T-helper 2 cell treated with Interferon-gamma antibody and Interleukin-4, amounts not matched to agents 5 μg/mL and 100 μg/mL, for 36 hours (primary cell): ENCODE measurements around the gene THEMIS2.
"Not testable (repeated sequence)": the region's sequence is repeated elsewhere in the genome, so short reads cannot be mapped to it uniquely, and the experiment has no call there.

Source experiments
- DNase-seq: peaks from one replicate; pipeline ENCODE4 v3.0.0; 2021; ENCODE audit warnings: low spot score
- H3K27ac Mint-ChIP-seq: one replicate; pipeline ENCODE4 v1.8.0; 2021; ENCODE audit warnings: mild to moderate bottlenecking, mixed read lengths
- H3K27me3 Mint-ChIP-seq: one replicate; pipeline ENCODE4 v1.8.0; 2021; ENCODE audit warnings: low read depth, mixed read lengths
- H3K36me3 Mint-ChIP-seq: one replicate; pipeline ENCODE4 v1.8.0; 2021; ENCODE audit warnings: low read depth, mixed read lengths
- H3K4me1 Mint-ChIP-seq: one replicate; pipeline ENCODE4 v1.8.0; 2021; ENCODE audit warnings: low read depth, mixed read lengths
- H3K4me3 Mint-ChIP-seq: one replicate; pipeline ENCODE4 v1.8.0; 2022; ENCODE audit warnings: mild to moderate bottlenecking, moderate library complexity, mixed read lengths
- H3K9me3 Mint-ChIP-seq: one replicate; pipeline ENCODE4 v1.8.0; 2021; ENCODE audit warnings: mixed read lengths

THEMIS2 gene

DNA sequence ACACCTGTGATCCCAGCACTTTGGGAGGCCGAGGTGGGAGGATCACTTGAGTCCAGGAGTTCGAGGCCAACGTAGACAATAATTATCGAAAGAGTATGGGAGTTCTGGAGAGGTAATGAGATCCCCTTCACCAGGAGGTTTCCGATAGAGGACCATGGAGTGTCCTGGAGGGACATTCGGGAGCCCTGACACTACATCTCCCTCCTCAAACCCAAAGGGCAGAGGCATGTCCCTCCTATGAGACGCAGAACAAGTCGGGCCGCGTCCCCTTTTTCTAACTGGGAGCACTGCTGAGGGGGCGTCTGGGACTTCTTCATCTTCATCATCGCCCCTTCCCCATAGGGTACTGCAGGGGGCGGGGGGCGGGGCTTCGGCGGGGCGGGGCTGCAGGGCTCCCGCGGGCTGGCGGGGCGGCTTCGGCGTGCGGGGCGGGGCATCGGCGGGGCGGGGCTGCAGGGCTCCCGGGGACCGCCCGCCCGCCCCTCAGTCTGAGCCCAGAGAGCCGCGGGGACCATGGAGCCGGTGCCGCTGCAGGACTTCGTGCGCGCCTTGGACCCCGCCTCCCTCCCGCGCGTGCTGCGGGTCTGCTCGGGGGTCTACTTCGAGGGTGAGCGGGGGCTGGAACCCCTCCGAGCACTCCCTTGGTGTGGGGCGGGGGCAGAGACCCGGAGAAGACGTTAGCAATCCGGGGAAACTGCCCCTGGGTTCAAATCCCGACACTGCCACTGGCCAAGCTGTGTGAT lies at the start of gene THEMIS2:
TSS of gene THEMIS2 (plus strand) at position 486 of the 743 bp plus-strand sequence. CDS start at position 514, 28 bp downstream.
- Mint-ChIP-seq H3K27ac (peak within 1 kb of the TSS; percentile 81), H3K9me3 (no peaks in the 10 kb centered on the region), H3K27me3 (no peaks in the 10 kb centered on the region), H3K4me1 (peaks cover 32% of the 10 kb centered on the region), H3K4me3 (peak within 1 kb of the TSS; percentile 91), H3K36me3 (peaks cover 9% of the 10 kb centered on the region)
- peak; percentile 66 for DNase-seq

DNA sequence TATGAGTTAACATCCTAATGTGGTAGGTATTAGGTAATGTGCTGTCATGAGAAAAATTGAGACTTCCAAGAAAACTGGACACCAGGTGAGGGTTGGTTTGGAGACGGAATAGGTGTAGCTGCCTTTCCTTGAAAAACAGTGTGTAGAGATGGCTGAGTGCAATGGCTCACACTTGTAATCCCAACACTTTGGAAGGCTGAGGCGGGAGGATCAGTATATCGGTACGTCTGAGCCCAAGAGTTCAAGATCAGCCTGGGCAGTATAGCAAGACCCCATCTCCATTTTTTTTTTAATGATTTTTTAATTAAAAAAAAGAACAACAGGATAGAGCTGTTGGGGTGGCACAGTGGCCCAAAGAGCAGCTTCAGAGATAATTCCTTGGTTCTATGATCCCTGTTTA lies 48.6 kb upstream of the THEMIS2 start:
- Mint-ChIP-seq H3K36me3 (peaks cover 27% of the 10 kb centered on the region), H3K27ac (no peak overlapping the region), H3K27me3 (no peaks in the 10 kb centered on the region), H3K4me1 (no peaks in the 10 kb centered on the region), H3K9me3 (no peaks in the 10 kb centered on the region), H3K4me3 (no peak overlapping the region)
- no peak for DNase-seq

DNA sequence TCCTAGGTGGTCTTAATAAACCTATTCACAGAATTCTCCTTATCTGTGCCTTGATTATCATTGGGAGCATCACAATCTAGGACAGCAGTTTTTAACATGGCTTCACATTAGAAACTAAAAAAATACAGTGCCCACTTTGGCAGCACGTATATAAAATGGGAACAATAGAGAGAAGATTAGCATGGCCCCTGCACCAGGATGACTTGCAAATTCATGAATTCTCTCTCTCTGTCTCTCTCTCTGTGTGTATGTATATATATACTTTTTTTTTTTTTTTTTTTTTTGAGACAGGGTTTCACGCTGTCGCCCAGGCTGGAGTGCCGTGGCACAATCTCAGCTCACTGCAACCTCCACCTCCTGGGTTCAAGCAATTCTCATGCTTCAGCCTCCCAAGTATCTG lies 47.9 kb upstream of the THEMIS2 start:
- Mint-ChIP-seq H3K4me3 (no peak overlapping the region), H3K4me1 (no peaks in the 10 kb centered on the region), H3K9me3 (no peaks in the 10 kb centered on the region), H3K36me3 (peaks cover 24% of the 10 kb centered on the region), H3K27ac (no peak overlapping the region), H3K27me3 (no peaks in the 10 kb centered on the region)
- no peak for DNase-seq

DNA sequence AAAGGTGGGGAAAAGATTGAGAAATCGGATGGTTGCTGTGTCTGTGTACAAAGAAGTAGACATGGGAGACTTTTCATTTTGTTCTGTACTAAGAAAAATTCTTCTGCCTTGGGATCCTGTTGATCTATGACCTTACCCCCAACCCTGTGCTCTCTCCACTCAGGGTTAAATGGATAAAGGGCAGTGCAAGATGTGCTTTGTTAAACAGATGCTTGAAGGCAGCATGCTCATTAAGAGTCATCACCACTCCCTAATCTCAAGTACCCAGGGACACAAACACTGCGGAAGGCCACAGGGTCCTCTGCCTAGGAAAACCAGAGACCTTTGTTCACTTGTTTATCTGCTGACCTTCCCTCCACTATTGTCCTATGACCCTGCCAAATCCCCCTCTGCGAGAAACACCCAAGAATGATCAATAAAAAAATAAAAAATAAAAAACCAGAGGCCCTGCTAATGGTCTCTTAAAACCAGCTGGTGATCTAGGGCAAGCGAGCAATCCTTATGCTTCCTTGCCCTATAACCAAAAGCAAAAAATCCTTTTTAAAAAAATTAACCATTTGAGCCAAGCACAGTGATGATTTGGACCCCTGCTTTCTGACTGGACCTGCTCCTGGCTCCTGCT lies 42.9 kb upstream of the THEMIS2 start:
- peak overlapping the region; percentile 97 for H3K4me3 Mint-ChIP-seq
- DNase-seq, H3K27me3 Mint-ChIP-seq, H3K27ac Mint-ChIP-seq, H3K9me3 Mint-ChIP-seq: not testable (repeated sequence)
- peaks cover 13% of the 10 kb centered on the region for H3K36me3 Mint-ChIP-seq
- peaks cover 20% of the 10 kb centered on the region for H3K4me1 Mint-ChIP-seq

DNA sequence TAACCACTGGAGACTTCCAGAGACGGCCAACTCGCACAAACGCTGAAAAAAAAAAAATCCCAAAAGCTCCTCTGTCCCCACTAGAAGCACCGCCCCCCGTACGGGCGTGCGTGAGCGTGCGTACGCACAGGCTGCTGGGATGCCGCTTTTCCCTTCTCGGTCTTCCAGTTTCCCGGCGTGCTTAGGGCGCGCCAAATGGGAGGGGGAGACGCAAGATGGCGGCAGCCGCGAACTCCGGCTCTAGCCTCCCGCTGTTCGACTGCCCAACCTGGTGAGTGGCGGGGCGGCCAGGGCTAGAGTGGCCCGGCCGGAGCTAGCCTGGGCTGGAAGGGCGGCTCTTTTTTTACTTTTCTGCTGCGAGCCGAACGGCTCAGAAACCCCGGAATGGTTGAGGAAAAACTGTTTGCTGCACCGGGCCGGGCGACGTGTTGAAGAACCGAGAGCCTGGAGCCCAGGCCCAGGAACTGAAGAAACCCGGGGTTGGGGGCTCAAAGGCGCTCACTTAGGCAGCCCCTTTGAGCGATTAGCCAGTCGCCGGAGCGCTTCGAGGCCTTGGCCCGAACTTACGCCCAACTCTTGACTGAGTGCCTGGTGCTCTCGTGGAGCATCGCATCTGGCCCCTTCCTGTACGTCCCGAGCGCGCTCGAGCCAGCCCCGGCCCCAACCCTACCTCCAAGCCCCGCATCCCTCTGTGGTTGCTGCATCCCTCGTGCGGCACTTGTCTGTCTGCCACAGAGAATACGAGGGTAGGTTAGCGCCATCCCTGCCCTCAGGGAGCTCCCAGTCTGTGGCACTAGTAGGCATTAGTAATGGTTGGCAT lies 41.5 kb upstream of the THEMIS2 start, which contains the start of gene PPP1R8:
TSS of gene PPP1R8 (plus strand) at position 162 of the 820 bp plus-strand sequence. CDS start at position 216, 54 bp downstream.
- Mint-ChIP-seq H3K9me3 (no peaks in the 10 kb centered on the region), H3K4me1 (peaks cover 23% of the 10 kb centered on the region), H3K36me3 (peaks cover 16% of the 10 kb centered on the region), H3K27me3 (no peaks in the 10 kb centered on the region), H3K4me3 (peak within 1 kb of the TSS; percentile 97), H3K27ac (peak within 1 kb of the TSS; percentile 90)
- DNase-seq: peak; percentile 90

DNA sequence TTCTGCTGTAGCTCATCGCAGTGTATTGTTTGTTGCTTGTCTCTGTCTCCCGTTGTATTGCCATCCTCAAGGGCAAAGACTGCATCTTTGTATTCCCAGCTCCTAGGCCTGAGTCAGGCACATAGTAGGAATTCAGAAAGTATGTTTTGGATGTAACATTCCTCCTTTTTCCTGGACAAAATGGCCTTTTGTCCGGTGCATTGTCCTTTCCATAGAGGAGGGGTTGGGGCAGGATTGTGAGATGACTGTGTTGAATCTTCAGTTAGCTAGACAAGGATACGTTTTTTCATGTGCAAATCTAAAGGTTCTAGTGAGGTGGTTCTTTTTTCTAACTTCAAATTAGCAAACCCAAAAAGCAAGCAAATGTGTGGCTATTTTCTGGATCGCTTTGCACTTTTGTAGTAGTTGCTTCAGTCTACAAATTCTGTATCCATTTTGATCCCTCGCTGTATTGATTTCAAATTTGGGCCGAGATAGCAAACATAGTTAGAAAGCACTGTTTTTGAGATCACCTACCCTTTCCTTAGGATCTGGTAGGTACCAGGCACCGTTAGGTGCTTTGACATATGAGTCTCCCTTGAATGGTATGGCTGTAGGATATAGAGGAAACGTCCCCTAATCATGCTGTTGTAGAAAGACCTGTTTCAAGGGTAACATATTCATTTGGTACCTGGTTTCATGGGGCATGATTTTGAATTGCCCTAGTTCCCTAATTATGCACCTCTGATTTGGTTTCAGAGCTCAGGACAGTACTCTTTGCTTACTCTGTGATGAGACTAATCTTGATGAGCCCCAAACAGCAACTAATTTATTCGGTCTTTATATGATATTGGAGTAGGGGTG lies 40.6 kb upstream of the THEMIS2 start:
- Mint-ChIP-seq H3K4me3 (peak overlapping the region; percentile 97), H3K4me1 (peaks cover 23% of the 10 kb centered on the region), H3K36me3 (peaks cover 20% of the 10 kb centered on the region), H3K9me3 (no peaks in the 10 kb centered on the region), H3K27me3 (no peaks in the 10 kb centered on the region), H3K27ac (peak overlapping the region; percentile 90)
- no peak for DNase-seq

DNA sequence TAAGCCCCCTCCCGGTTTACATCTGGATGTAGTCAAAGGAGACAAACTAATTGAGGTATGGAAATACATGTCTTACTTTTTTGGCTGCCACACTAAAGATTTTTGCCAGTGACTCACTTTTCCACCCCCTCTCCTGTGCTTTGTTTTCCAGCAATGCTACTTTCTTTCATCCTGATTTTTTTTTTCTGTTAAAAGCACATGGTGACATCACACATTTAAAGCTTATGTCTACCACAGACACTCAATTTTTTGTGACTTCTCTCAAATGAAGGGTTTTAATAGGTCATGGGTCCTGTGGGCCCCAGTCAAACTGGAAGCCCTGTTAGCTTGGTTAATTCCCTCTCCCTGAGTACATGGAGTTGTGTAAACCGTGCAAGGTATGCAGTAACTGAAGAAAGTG lies 39.6 kb upstream of the THEMIS2 start:
- peak overlapping the region; percentile 18 for H3K4me3 Mint-ChIP-seq
- H3K27ac Mint-ChIP-seq: no peak overlapping the region
- H3K4me1 Mint-ChIP-seq: peaks cover 23% of the 10 kb centered on the region
- no peak for DNase-seq
- no peaks in the 10 kb centered on the region for H3K27me3 Mint-ChIP-seq
- H3K9me3 Mint-ChIP-seq: no peaks in the 10 kb centered on the region
- peaks cover 22% of the 10 kb centered on the region for H3K36me3 Mint-ChIP-seq

DNA sequence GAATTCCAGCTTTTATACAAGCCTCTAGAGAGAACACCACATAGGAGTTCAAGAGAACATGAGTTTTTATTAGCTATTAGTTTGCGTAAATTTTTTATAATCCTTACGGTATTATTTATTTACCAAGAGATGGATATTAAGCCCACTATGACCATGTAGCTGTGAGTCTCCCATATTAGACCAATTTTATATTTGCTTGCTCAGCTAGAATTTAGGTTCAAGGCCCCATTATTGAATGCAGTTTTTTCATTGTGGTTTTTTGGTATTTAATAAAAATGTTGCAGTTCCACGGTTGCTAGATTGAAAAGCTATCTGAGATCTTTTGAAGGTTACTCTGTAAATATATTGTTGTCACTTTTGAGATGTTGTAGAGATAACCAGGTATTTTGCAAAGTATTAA lies 38.9 kb upstream of the THEMIS2 start:
- H3K9me3 Mint-ChIP-seq: no peaks in the 10 kb centered on the region
- no peak overlapping the region for H3K27ac Mint-ChIP-seq
- H3K4me3 Mint-ChIP-seq: no peak overlapping the region
- H3K36me3 Mint-ChIP-seq: peaks cover 22% of the 10 kb centered on the region
- H3K27me3 Mint-ChIP-seq: no peaks in the 10 kb centered on the region
- peaks cover 23% of the 10 kb centered on the region for H3K4me1 Mint-ChIP-seq
- no peak for DNase-seq

DNA sequence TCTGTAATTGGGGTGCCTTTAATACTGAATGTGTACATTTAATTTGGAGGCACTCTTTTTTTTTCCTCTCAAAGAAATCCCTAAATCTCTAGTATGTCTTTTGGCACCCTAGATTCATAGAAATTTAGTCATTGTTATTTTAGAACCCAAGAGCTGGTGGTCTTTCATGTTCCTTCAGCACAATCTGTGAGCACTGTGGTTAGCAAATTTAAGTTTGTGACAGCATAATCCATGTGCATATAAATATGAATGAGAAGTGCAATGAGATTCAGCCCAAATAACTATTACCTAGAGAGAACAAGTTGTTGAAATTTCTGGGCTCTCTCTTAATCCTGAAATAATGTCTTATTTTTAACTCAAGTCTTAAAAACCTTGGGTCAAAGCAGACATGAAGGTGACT lies 37.3 kb upstream of the THEMIS2 start:
- H3K27me3 Mint-ChIP-seq: no peaks in the 10 kb centered on the region
- H3K27ac Mint-ChIP-seq: no peak overlapping the region
- no peaks in the 10 kb centered on the region for H3K9me3 Mint-ChIP-seq
- H3K4me3 Mint-ChIP-seq: no peak overlapping the region
- peaks cover 33% of the 10 kb centered on the region for H3K36me3 Mint-ChIP-seq
- H3K4me1 Mint-ChIP-seq: peaks cover 23% of the 10 kb centered on the region
- no peak for DNase-seq

DNA sequence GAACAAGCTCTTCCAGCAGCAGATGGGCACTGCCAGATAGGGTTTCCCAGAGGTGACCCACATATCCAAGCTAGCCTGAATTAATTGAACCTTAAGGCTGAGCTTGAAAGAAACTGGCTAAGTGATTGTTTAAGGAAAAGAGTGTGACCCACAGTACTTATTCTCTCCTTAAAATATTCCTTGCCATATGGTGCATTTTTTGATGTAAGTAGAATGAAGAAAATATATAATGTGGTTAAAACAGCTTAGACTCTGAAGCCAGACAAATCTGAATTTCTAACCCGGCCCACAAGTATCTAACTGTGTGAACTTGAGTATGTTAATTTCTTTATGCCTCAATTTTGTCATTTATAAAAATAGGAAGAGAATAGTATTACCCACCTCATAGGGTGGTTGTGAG lies 36.8 kb upstream of the THEMIS2 start:
- H3K4me1 Mint-ChIP-seq: peaks cover 23% of the 10 kb centered on the region

DNA sequence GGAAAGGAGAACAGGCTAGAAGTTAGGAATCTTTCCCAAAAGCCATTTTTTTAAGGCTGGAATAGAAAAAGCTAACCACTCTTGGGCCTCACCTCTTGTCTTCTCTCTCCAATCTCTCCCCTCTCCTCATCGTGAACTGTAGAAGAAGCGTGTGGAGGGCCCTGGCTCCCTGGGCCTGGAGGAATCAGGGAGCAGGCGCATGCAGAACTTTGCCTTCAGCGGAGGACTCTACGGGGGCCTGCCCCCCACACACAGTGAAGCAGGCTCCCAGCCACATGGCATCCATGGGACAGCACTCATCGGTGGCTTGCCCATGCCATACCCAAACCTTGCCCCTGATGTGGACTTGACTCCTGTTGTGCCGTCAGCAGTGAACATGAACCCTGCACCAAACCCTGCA lies 22.4 kb upstream of the THEMIS2 start:
- Mint-ChIP-seq H3K36me3 (peaks cover 46% of the 10 kb centered on the region), H3K27me3 (no peaks in the 10 kb centered on the region), H3K9me3 (no peaks in the 10 kb centered on the region), H3K4me1 (no peaks in the 10 kb centered on the region), H3K4me3 (no peak overlapping the region), H3K27ac (no peak overlapping the region)
- no peak for DNase-seq

More for the DNA sequence above, 36.8 kb upstream of the THEMIS2 start:
- Mint-ChIP-seq H3K36me3 (peaks cover 36% of the 10 kb centered on the region), H3K27ac (no peak overlapping the region), H3K27me3 (no peaks in the 10 kb centered on the region), H3K9me3 (no peaks in the 10 kb centered on the region), H3K4me3 (no peak overlapping the region)
- DNase-seq: no peak

DNA sequence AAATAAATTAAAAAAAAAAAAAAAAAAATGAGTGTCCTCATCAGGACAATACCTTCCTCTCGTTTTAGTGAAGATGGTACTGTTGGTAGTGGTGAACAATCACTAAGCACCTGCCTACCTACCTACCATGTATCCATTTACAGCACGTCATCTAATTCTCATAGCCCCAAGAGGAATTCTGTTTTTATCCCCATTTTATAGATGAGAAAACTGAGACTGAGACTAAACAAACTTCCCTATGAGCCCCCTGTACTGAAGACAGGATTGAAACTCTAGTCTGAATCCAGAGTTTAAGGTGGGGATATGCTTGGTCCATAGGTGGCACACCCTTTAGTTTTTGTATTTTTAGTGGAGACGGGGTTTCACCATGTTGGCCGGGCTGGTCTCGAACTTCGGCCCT lies 17.3 kb upstream of the THEMIS2 start:
- Mint-ChIP-seq H3K4me1 (peaks cover 6% of the 10 kb centered on the region), H3K27ac (no peak overlapping the region), H3K9me3 (no peaks in the 10 kb centered on the region), H3K27me3 (peaks cover under 1% of the 10 kb centered on the region), H3K36me3 (peaks cover 14% of the 10 kb centered on the region), H3K4me3 (no peak overlapping the region)
- DNase-seq: no peak

DNA sequence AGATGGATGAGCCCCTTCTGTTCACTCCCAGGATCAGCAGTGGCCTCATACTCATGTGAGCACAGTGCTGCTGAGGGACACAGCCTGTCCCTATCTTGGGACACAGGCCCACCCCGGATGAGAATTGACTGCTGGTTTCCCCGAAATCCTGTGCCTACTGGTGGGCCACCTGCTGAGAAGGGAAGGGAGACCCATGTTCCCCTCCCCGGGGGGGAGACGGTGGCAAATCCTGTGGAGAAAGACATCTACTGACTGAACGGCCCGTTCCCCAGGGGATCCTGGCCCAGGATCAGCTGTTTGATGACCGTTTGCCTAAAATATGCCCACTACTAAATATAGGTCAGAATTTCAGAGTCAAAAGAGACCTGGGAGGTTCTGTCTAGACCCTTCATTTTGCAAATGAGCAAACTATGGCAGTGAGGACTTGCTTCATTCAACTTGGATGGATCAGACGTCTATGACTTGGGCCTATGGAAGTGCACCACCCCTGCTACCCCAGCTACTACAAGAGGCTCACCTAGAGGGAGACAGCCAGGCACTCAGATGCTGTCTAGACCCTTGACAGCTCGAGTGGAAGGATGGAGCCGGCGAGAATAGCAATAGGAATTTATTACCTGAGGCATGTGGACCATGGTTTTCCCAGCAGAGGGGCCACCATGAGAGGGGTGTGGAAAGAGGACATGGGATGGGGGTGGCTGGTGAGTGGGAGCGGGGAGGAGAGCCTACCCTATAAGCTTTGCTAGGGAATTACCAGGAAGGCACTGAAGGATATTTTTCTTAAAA lies 15.6 kb upstream of the THEMIS2 start:
- peaks cover 2% of the 10 kb centered on the region for H3K27me3 Mint-ChIP-seq
- H3K4me1 Mint-ChIP-seq: peaks cover 6% of the 10 kb centered on the region
- H3K9me3 Mint-ChIP-seq: no peaks in the 10 kb centered on the region
- no peaks in the 10 kb centered on the region for H3K36me3 Mint-ChIP-seq
- H3K4me3 Mint-ChIP-seq: no peak overlapping the region
- no peak for DNase-seq
- H3K27ac Mint-ChIP-seq: peak overlapping the region; percentile 4
